Activated T-helper 17 cell treated with anti-CD3 and anti-CD28 coated beads, Interleukin-2, amount 50 U/mL, for 72 hours (primary cell): ENCODE results near the gene KHNYN. TPM values are rescaled to one million over a fixed set of nuclear protein-coding genes. Genes with fewer than 3 reads are reported as not detected.

ENCODE experiments used
- ATAC-seq: fragments of 150-1000 bp; cut with Tn5 transposase; replicated peaks from 2 replicates; pipeline ENCODE4 v1.10.0; 2021; ENCODE audit warnings: mild to moderate bottlenecking, moderate library complexity
- H3K27ac Mint-ChIP-seq: one replicate; pipeline ENCODE4 v1.8.0; 2022; ENCODE audit warnings: mixed read lengths
- H3K27me3 Mint-ChIP-seq: one replicate; pipeline ENCODE4 v1.8.0; 2022; ENCODE audit warnings: mixed read lengths
- H3K36me3 Mint-ChIP-seq: one replicate; pipeline ENCODE4 v1.8.0; 2022; ENCODE audit warnings: low read depth, mild to moderate bottlenecking, mixed read lengths
- H3K4me1 Mint-ChIP-seq: one replicate; pipeline ENCODE4 v1.8.0; 2022; ENCODE audit warnings: mixed read lengths
- H3K4me3 Mint-ChIP-seq: one replicate; pipeline ENCODE4 v1.8.0; 2022; ENCODE audit warnings: mild to moderate bottlenecking, mixed read lengths
- H3K9me3 Mint-ChIP-seq: one replicate; pipeline ENCODE4 v1.8.0; 2022; ENCODE audit warnings: mixed read lengths
- total RNA-seq, 2 donors: library from RNA; stranded (reverse); gene quantifications; one replicate each; pipeline ENCODE4 v1.2.3, GENCODE V29; 2022

The KHNYN gene
- total RNA-seq, 2 donors from 2014 or later: 64.3 to 132 TPM

DNA sequence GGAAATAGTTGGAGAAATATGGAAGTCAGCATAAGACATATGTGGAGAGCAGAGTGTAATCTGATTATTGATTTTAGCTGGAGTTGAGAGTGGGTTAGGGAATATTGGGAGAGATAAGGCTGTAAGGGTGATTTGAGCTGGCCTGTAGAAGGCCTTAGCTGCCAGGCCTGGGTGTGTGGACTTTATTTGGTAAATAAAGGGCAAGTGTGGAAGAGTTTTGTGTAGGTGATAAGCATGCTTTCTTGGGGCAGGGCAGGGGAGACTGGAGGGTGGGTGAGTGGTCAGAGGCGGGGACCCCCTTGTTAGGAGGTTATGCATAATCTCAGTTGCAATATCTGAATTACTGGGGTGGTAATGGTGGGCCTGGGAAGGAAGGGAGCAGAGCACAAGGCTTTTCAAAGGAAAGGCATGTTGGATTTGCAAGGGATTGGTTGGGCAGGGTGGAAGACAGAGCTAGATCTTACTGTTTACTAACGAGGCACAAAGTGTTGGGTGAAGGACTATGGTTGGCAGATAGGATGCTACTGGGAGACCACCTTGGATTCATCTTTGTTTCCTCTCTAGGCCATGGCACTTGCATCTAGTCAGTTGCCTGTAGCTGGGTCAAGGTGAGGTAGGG lies 5.5 kb downstream of the KHNYN start:
- peak overlapping the region; percentile 12 for H3K27ac Mint-ChIP-seq
- H3K4me1 Mint-ChIP-seq: peaks cover 39% of the 10 kb centered on the region
- no peak for ATAC-seq
- H3K4me3 Mint-ChIP-seq: no peak overlapping the region
- H3K9me3 Mint-ChIP-seq: no peaks in the 10 kb centered on the region
- no peaks in the 10 kb centered on the region for H3K27me3 Mint-ChIP-seq
- H3K36me3 Mint-ChIP-seq: peaks cover 99% of the 10 kb centered on the region

DNA sequence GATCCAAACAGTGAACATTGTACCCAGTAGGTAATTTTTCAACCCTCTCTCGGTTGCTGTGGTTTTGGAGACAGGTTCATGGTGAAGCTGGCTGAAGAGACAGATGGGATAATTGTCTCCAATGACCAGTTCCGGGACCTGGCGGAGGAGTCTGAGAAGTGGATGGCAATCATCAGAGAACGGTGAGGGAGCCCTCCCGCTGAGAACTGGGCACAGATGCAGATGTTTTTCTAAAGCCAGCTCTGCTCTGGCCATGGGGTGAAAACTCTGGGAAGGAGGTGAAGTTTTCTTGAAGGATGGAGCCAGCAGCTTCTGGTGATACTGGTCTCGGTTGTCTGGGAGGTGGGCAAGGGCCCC lies 6.2 kb downstream of the KHNYN start:
- ATAC-seq: no peak
- H3K4me3 Mint-ChIP-seq: no peak overlapping the region
- H3K36me3 Mint-ChIP-seq: peaks cover 99% of the 10 kb centered on the region
- no peaks in the 10 kb centered on the region for H3K9me3 Mint-ChIP-seq
- H3K27me3 Mint-ChIP-seq: no peaks in the 10 kb centered on the region
- peaks cover 45% of the 10 kb centered on the region for H3K4me1 Mint-ChIP-seq
- no peak overlapping the region for H3K27ac Mint-ChIP-seq

- no peaks in the 10 kb centered on the region for H3K9me3 Mint-ChIP-seq
- H3K27ac Mint-ChIP-seq: no peak overlapping the region
- H3K4me1 Mint-ChIP-seq: peaks cover 45% of the 10 kb centered on the region
- H3K27me3 Mint-ChIP-seq: no peaks in the 10 kb centered on the region
- no peak overlapping the region for H3K4me3 Mint-ChIP-seq
- peaks cover 99% of the 10 kb centered on the region for H3K36me3 Mint-ChIP-seq
- peak; percentile 44 for ATAC-seq
Observed at GRCh38 chr14:24436355-24437019, 6.7 kb downstream of the KHNYN start.

GRCh38 chr14:24437020-24437735 lies 7.4 kb downstream of the KHNYN start:
- no peak for ATAC-seq

GRCh38 chr14:24437736-24438067 lies 7.9 kb downstream of the KHNYN start:
- Mint-ChIP-seq H3K27me3 (no peaks in the 10 kb centered on the region), H3K36me3 (peaks cover 100% of the 10 kb centered on the region), H3K27ac (peak overlapping the region; percentile 68), H3K4me1 (peaks cover 44% of the 10 kb centered on the region), H3K4me3 (peak overlapping the region; percentile 27), H3K9me3 (no peaks in the 10 kb centered on the region)
- ATAC-seq: no peak

More at GRCh38 chr14:24437020-24437735, 7.4 kb downstream of the KHNYN start:
- Mint-ChIP-seq H3K4me1 (peaks cover 44% of the 10 kb centered on the region), H3K36me3 (peaks cover 99% of the 10 kb centered on the region), H3K27me3 (no peaks in the 10 kb centered on the region), H3K4me3 (no peak overlapping the region), H3K27ac (peak overlapping the region; percentile 68), H3K9me3 (no peaks in the 10 kb centered on the region)

DNA sequence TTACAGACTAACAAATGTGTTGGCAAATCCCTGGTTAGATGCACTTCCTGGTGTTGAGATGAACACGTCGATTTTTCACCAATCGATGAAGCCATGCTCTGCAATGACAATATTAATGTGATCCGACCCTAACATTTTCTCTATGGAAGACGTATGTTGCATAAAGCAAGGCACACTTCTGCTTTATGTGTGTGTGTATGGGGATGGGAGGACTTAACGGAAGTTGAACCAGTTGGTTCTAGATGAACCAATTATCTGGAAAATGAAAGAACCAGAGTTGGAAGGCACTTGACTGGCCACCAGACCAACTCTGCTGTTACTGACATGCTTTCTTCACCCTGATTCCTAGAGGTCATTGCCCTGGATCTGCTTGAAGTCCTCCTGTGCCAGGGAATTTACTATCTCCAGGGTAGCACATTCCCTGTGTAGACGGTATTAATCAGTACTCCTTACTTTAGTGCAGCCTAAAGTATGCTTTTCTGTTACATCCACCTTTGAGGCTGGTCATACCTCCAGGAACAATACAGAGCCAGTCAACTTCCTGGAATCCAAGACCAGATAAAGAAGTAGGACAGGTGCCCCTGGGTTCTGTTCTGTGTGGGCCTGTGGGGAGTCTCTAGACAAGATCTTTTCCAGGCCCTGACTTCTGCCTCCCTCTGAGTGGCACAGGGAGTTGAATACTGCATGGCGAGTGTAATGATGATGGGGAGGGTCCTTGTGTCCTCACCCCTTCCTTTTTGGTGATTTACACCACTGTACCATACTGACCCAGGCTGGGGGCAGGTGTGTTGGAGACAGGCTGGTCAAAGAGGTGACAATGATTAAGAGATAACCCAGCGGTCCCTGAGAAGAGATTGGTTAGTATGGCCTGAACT lies 8.7 kb downstream of the KHNYN start:
- no peaks in the 10 kb centered on the region for H3K27me3 Mint-ChIP-seq
- H3K27ac Mint-ChIP-seq: peak overlapping the region; percentile 74
- H3K9me3 Mint-ChIP-seq: peaks cover 2% of the 10 kb centered on the region
- H3K36me3 Mint-ChIP-seq: peaks cover 100% of the 10 kb centered on the region
- H3K4me3 Mint-ChIP-seq: peak overlapping the region; percentile 27
- H3K4me1 Mint-ChIP-seq: peaks cover 49% of the 10 kb centered on the region
- ATAC-seq: no peak

DNA sequence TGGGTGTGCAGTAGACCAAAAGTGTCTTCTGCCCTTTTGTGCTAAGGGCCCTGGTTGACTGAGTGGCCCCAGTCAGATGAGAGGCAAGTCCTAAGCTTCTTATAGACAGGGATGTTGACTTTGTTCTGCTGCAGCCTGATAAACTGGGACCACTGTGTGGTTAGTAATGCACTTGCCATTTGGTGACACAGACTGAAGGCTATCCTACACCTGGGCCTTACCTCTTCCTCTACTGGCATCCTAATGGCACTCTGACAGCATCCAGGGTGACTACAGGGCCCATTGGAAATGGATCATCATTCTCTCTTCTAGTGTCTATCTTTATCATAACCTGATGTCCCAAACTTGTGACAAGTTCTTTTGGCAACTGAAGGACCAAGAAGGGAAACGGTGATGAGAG lies 9.5 kb downstream of the KHNYN start:
- ATAC-seq: no peak
- Mint-ChIP-seq H3K27ac (peak overlapping the region; percentile 74), H3K27me3 (no peaks in the 10 kb centered on the region), H3K9me3 (peaks cover 3% of the 10 kb centered on the region), H3K4me1 (peaks cover 51% of the 10 kb centered on the region), H3K4me3 (peak overlapping the region; percentile 27), H3K36me3 (peaks cover 93% of the 10 kb centered on the region)

DNA sequence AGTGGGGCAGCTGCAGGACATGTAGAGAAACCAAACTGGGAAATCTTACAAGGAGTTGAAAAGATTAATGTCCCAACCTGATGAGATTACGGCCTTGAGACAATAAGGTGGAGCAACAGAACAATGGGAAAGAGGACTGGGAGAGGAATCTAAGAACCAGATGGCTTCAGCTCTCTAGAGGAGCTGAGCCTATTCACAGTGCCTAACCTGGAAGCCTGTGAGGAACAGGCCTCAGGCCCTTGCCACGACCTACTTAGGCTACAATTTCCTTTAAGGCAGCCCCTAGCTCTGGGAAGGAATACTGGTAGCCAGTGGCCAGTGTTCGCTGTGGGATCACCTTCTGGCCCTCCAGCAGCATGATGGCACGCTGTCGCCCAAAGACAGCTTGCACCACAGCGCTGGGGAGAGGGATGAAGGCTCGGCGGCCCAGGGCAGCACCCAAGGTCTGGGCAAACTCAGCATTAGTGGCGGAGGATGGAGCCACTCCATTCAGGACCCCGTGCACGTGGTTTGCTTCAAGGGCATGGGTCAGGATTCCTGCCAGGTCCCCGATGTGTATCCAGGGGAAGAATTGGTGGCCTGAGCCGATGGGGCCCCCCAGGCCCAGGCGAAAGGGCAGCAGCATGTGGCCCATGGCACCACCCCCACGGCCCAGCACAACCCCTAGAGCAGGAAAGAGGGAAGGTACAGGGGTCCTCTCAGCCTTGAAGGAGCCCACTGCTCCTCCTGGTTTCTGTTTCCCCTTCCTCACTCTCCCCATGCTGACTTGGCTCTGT lies 10.3 kb downstream of the KHNYN start:
- Mint-ChIP-seq H3K4me1 (peaks cover 51% of the 10 kb centered on the region), H3K27ac (peak overlapping the region; percentile 74), H3K4me3 (peak overlapping the region; percentile 27), H3K36me3 (peaks cover 85% of the 10 kb centered on the region), H3K27me3 (no peaks in the 10 kb centered on the region), H3K9me3 (peaks cover 3% of the 10 kb centered on the region)
- no peak for ATAC-seq

DNA sequence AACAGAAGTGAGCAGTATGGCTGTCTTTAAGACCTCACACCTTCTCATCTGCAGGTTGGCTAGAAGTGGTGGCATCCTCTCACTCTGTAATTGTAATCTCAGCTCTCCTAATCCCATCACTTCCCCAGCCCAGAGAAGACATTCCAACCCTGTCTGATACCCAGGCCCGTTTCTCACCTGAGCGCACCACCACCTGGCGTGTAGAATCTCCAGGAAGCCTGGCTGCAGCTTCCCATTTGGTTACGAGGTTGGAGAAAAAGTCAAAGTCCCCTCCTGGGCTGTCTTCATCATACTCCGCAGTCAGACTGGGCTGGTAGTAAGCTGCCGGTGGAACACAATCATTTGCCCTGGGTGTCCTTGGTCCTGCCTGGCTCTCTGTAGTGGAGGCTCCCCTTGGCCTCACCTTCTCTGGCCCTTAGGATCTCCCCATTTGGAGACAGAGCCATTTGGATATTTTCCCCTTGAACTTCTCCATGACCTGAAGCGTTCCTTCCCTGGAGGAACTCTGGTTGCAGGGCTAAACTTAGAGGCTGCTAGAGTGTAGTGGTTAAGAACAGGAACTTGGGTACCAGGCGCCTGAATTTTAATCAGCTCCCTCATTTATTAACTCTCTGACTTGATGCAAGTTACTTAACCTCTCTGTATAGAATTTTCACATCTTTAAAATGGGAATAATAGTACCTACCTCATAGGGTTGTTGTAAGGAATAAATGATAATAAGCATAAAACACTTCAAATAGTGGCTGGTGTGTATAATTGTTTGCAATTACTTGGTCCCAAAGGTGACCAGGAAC lies 11.0 kb downstream of the KHNYN start:
- H3K27ac Mint-ChIP-seq: peak overlapping the region; percentile 96
- H3K4me1 Mint-ChIP-seq: peaks cover 43% of the 10 kb centered on the region

GRCh38 chr14:24441485-24441884 lies 11.7 kb downstream of the KHNYN start:
- ATAC-seq: no peak
- H3K4me3 Mint-ChIP-seq: peak overlapping the region; percentile 92
- no peaks in the 10 kb centered on the region for H3K27me3 Mint-ChIP-seq
- H3K36me3 Mint-ChIP-seq: peaks cover 70% of the 10 kb centered on the region
- peaks cover 41% of the 10 kb centered on the region for H3K4me1 Mint-ChIP-seq
- H3K27ac Mint-ChIP-seq: peak overlapping the region; percentile 96
- H3K9me3 Mint-ChIP-seq: peaks cover 3% of the 10 kb centered on the region

More for the DNA sequence above, 11.0 kb downstream of the KHNYN start:
- peak overlapping the region; percentile 92 for H3K4me3 Mint-ChIP-seq
- peaks cover 3% of the 10 kb centered on the region for H3K9me3 Mint-ChIP-seq
- H3K27me3 Mint-ChIP-seq: no peaks in the 10 kb centered on the region
- ATAC-seq: no peak
- peaks cover 77% of the 10 kb centered on the region for H3K36me3 Mint-ChIP-seq

DNA sequence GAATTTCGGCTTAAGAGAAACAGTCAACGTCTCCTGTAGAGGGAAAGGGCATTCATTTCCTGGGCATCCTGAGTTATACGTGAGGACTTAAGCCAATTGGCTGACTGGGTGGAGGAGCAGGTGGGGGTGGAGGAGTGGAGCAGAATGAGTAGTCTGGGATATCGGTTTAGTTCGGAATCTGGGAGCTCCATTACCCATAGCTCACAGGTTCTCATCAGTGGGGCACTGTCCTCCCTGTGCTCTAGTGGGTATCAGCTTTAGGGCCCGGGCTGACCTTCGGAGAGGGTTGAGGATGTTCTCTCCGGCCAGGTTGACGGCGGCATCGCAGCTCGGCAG lies 12.1 kb downstream of the KHNYN start:
- Mint-ChIP-seq H3K4me3 (peak overlapping the region; percentile 92), H3K27ac (peak overlapping the region; percentile 96), H3K9me3 (peaks cover 3% of the 10 kb centered on the region), H3K36me3 (peaks cover 66% of the 10 kb centered on the region), H3K4me1 (peaks cover 37% of the 10 kb centered on the region), H3K27me3 (no peaks in the 10 kb centered on the region)
- peak; percentile 15 for ATAC-seq

- peaks cover 3% of the 10 kb centered on the region for H3K9me3 Mint-ChIP-seq
- H3K36me3 Mint-ChIP-seq: peaks cover 61% of the 10 kb centered on the region
- ATAC-seq: peak; percentile 90
- H3K27ac Mint-ChIP-seq: peak within 1 kb of the TSS; percentile 96
- peak within 1 kb of the TSS; percentile 92 for H3K4me3 Mint-ChIP-seq
- no peaks in the 10 kb centered on the region for H3K27me3 Mint-ChIP-seq
- peaks cover 36% of the 10 kb centered on the region for H3K4me1 Mint-ChIP-seq
Observed at GRCh38 chr14:24442240-24443052, 12.7 kb downstream of the KHNYN start, which contains the start of gene SDR39U1. TSS of gene SDR39U1 (minus strand) at chr14:24442776. CDS start at chr14:24442769, 7 bp downstream.
